Muscle layer of duodenum (tissue), 2 donors: ENCODE measurements around the gene RHBDD1.

ENCODE experiments used
- H3K27ac ChIP-seq: one replicate; pipeline ENCODE4 v1.7.0; 2013; ENCODE audit warnings: mild to moderate bottlenecking, low read length
- H3K27me3 ChIP-seq: one replicate; pipeline ENCODE4 v1.7.0; 2013; ENCODE audit warnings: low read depth, mild to moderate bottlenecking, control low read depth, low read length
- H3K36me3 ChIP-seq, 2 donors: one replicate each; pipeline ENCODE4 v1.7.0; 2013; ENCODE audit warnings: low read length in 2 of 2, control low read depth in 1 of 2, mild to moderate bottlenecking in 1 of 2; ENCODE audit not compliant: insufficient read depth in 2 of 2, control insufficient read depth in 1 of 2
- H3K4me1 ChIP-seq, 2 donors: one replicate each; pipeline ENCODE4 v1.7.0; 2013; ENCODE audit warnings: low read length in 2 of 2, mild to moderate bottlenecking in 2 of 2, control low read depth in 1 of 2, moderate library complexity in 1 of 2; ENCODE audit not compliant: insufficient read depth in 2 of 2, control insufficient read depth in 1 of 2
- H3K4me3 ChIP-seq, 2 donors: one replicate each; pipeline ENCODE4 v1.7.0; 2013; ENCODE audit warnings: low read length in 2 of 2, low read depth in 1 of 2, mild to moderate bottlenecking in 1 of 2
- H3K9me3 ChIP-seq, 2 donors: one replicate each; pipeline ENCODE4 v1.7.0; 2013; ENCODE audit warnings: low read length in 2 of 2, control low read depth in 1 of 2, mild to moderate bottlenecking in 1 of 2; ENCODE audit not compliant: control insufficient read depth in 1 of 2
- donor health status: healthy.

Gene RHBDD1

GRCh38 chr2:226890286-226890685 lies 54.4 kb downstream of the RHBDD1 start:
- no peaks in the 10 kb centered on the region for H3K36me3 ChIP-seq
- no peak overlapping the region for H3K4me3 ChIP-seq
- H3K27me3 ChIP-seq: no peaks in the 10 kb centered on the region
- no peaks in the 10 kb centered on the region for H3K9me3 ChIP-seq
- no peaks in the 10 kb centered on the region for H3K4me1 ChIP-seq
- H3K27ac ChIP-seq: no peak overlapping the region

- Histone ChIP-seq H3K9me3 (no peaks in the 10 kb centered on the region), H3K36me3 (no peaks in the 10 kb centered on the region), H3K27ac (no peak overlapping the region), H3K27me3 (no peaks in the 10 kb centered on the region), H3K4me3 (no peak overlapping the region), H3K4me1 (no peaks in the 10 kb centered on the region)
Measured at GRCh38 chr2:226891780-226892590, 56.1 kb downstream of the RHBDD1 start.

GRCh38 chr2:226892729-226893128 lies 56.9 kb downstream of the RHBDD1 start:
- Histone ChIP-seq H3K27ac (no peak overlapping the region), H3K27me3 (no peaks in the 10 kb centered on the region)

GRCh38 chr2:226893216-226893615 lies 57.4 kb downstream of the RHBDD1 start:
- Histone ChIP-seq H3K4me3 (no peak overlapping the region), H3K36me3 (no peaks in the 10 kb centered on the region), H3K9me3 (no peaks in the 10 kb centered on the region), H3K27ac (no peak overlapping the region), H3K4me1 (no peaks in the 10 kb centered on the region), H3K27me3 (no peaks in the 10 kb centered on the region)

More at GRCh38 chr2:226892729-226893128, 56.9 kb downstream of the RHBDD1 start:
- Histone ChIP-seq H3K36me3 (no peaks in the 10 kb centered on the region), H3K4me1 (no peaks in the 10 kb centered on the region), H3K4me3 (no peak overlapping the region), H3K9me3 (no peaks in the 10 kb centered on the region)

- H3K9me3 ChIP-seq: no peaks in the 10 kb centered on the region
- no peak overlapping the region for H3K27ac ChIP-seq
- H3K27me3 ChIP-seq: no peaks in the 10 kb centered on the region
- no peaks in the 10 kb centered on the region for H3K4me1 ChIP-seq
- no peaks in the 10 kb centered on the region for H3K36me3 ChIP-seq
- H3K4me3 ChIP-seq: no peak overlapping the region
Measured at GRCh38 chr2:226894752-226895151, 58.9 kb downstream of the RHBDD1 start.

- no peak overlapping the region for H3K27ac ChIP-seq
- H3K36me3 ChIP-seq: no peaks in the 10 kb centered on the region
- no peaks in the 10 kb centered on the region for H3K27me3 ChIP-seq
- no peaks in the 10 kb centered on the region for H3K9me3 ChIP-seq
- H3K4me1 ChIP-seq: no peaks in the 10 kb centered on the region
- H3K4me3 ChIP-seq: no peak overlapping the region
Measured at GRCh38 chr2:226895579-226895978, 59.7 kb downstream of the RHBDD1 start.

- no peaks in the 10 kb centered on the region for H3K4me1 ChIP-seq
- no peak overlapping the region for H3K27ac ChIP-seq
- H3K36me3 ChIP-seq: no peaks in the 10 kb centered on the region
- H3K4me3 ChIP-seq: no peak overlapping the region
- no peaks in the 10 kb centered on the region for H3K9me3 ChIP-seq
- no peaks in the 10 kb centered on the region for H3K27me3 ChIP-seq
Measured at GRCh38 chr2:226898121-226898520, 62.3 kb downstream of the RHBDD1 start.

GRCh38 chr2:226898897-226899296 lies 63.0 kb downstream of the RHBDD1 start:
- Histone ChIP-seq H3K9me3 (no peaks in the 10 kb centered on the region), H3K27me3 (no peaks in the 10 kb centered on the region), H3K4me3 (no peak overlapping the region), H3K27ac (no peak overlapping the region), H3K36me3 (no peaks in the 10 kb centered on the region), H3K4me1 (no peaks in the 10 kb centered on the region)

- Histone ChIP-seq H3K4me1 (no peaks in the 10 kb centered on the region), H3K4me3 (no peak overlapping the region), H3K27ac (no peak overlapping the region), H3K27me3 (no peaks in the 10 kb centered on the region), H3K9me3 (no peaks in the 10 kb centered on the region), H3K36me3 (no peaks in the 10 kb centered on the region)
Measured at GRCh38 chr2:226902041-226902966, 66.5 kb downstream of the RHBDD1 start.

GRCh38 chr2:226903179-226903578 lies 67.3 kb downstream of the RHBDD1 start:
- Histone ChIP-seq H3K4me3 (no peak overlapping the region), H3K9me3 (no peaks in the 10 kb centered on the region), H3K4me1 (peaks cover 0 to 2% of the 10 kb centered on the region in 2 donors), H3K27ac (no peak overlapping the region), H3K27me3 (no peaks in the 10 kb centered on the region), H3K36me3 (no peaks in the 10 kb centered on the region)

GRCh38 chr2:226904592-226904991 lies 68.7 kb downstream of the RHBDD1 start:
- Histone ChIP-seq H3K27me3 (no peaks in the 10 kb centered on the region), H3K9me3 (no peaks in the 10 kb centered on the region), H3K4me1 (peaks cover 0 to 5% of the 10 kb centered on the region in 2 donors), H3K36me3 (peaks cover 0 to 6% of the 10 kb centered on the region in 2 donors), H3K27ac (no peak overlapping the region), H3K4me3 (no peak overlapping the region)
